Measurements from ENCODE around the gene SOX12. TPM values are rescaled to one million over a fixed set of nuclear protein-coding genes. Genes with fewer than 3 reads are reported as not detected.

SOX12 gene
- polyA plus RNA-seq, 1 experiment = 3.8 TPM

GRCh38 chr20:346640-347316 is 21.4 kb downstream of the SOX12 start, which contains the start of gene NRSN2:
Gene NRSN2, plus strand, starts transcription at chr20:347111. Its CDS starts 2,533 bp downstream, at chr20:349644.
- POLR2A ChIA-PET = interaction anchor here (0.6 to 2.3 kb wide), 7 partner anchors 20 to 61 kb away, joined by 3 to 10 read pairs (median 5); partner anchors contain the start of gene RBCK1
- peak within 1 kb of the TSS; percentile 87 for H3K4me3 ChIP-seq (ENCODE audit: low read depth, low read length)
- peak within 1 kb of the TSS; percentile 92 for H3K27ac ChIP-seq (ENCODE audit: low read depth, low read length)
- CTCF ChIA-PET = interaction anchor here (0.5 to 4.3 kb wide), 6 partner anchors 7 to 80 kb away, joined by 3 to 44 read pairs (median 3); no protein-coding TSS in a partner anchor
- no peaks in the 10 kb centered on the region for H3K27me3 ChIP-seq (ENCODE audit: control insufficient read depth, insufficient read depth, low read length)
- H3K9me3 ChIP-seq (ENCODE audit: control insufficient read depth, insufficient read depth, low read length) = peaks cover 14% of the 10 kb centered on the region
- DNase-seq (ENCODE audit: low read depth, low spot score) = no peak
- TF ChIP-seq CTCF (IDR thresholded peaks at IDR 0.05; ENCODE audit: low read depth, low read length) = no peak

- H3K27ac ChIP-seq (ENCODE audit: low read depth, low read length) = peak overlapping the region; percentile 92
- H3K9me3 ChIP-seq (ENCODE audit: control insufficient read depth, insufficient read depth, low read length) = peaks cover 9% of the 10 kb centered on the region
- ChIA-PET CTCF (interaction anchor here (0.5 to 4.3 kb wide), 5 partner anchors 14 to 81 kb away, joined by 3 to 44 read pairs (median 3); no protein-coding TSS in a partner anchor), POLR2A (interaction anchor here (0.6 to 2.3 kb wide), 8 partner anchors 21 to 319 kb away, joined by 3 to 10 read pairs (median 4); partner anchors contain the start of gene RBCK1)
- no peak for TF ChIP-seq CTCF (IDR thresholded peaks at IDR 0.05; ENCODE audit: low read depth, low read length)
- H3K27me3 ChIP-seq (ENCODE audit: control insufficient read depth, insufficient read depth, low read length) = no peaks in the 10 kb centered on the region
- DNase-seq (ENCODE audit: low read depth, low spot score) = no peak
- H3K4me3 ChIP-seq (ENCODE audit: low read depth, low read length) = peak overlapping the region; percentile 87
These were observed 21.9 kb downstream of the SOX12 start for GRCh38 chr20:347317-347639.

- H3K4me3 ChIP-seq (ENCODE audit: low read depth, low read length) = peak overlapping the region; percentile 87
- ChIA-PET CTCF (interaction anchor here (0.5 to 4.3 kb wide), 6 partner anchors 14 to 82 kb away, joined by 3 to 44 read pairs (median 3); no protein-coding TSS in a partner anchor), POLR2A (interaction anchor here (0.6 to 2.3 kb wide), 8 partner anchors 22 to 318 kb away, joined by 3 to 10 read pairs (median 4); partner anchors contain the start of gene RBCK1)
- no peaks in the 10 kb centered on the region for H3K27me3 ChIP-seq (ENCODE audit: control insufficient read depth, insufficient read depth, low read length)
- DNase-seq (ENCODE audit: low read depth, low spot score) = peak; percentile 80
- TF ChIP-seq CTCF (IDR thresholded peaks at IDR 0.05; ENCODE audit: low read depth, low read length) = no peak
- peak overlapping the region; percentile 92 for H3K27ac ChIP-seq (ENCODE audit: low read depth, low read length)
- H3K9me3 ChIP-seq (ENCODE audit: control insufficient read depth, insufficient read depth, low read length) = peaks cover 4% of the 10 kb centered on the region
These were observed 22.5 kb downstream of the SOX12 start for GRCh38 chr20:347640-348484.

GRCh38 chr20:348972-349841 is 23.9 kb downstream of the SOX12 start:
- no peak for DNase-seq (ENCODE audit: low read depth, low spot score)
- no peaks in the 10 kb centered on the region for H3K27me3 ChIP-seq (ENCODE audit: control insufficient read depth, insufficient read depth, low read length)
- H3K27ac ChIP-seq (ENCODE audit: low read depth, low read length) = no peak overlapping the region
- no peaks in the 10 kb centered on the region; the same call in 1 of the 2 replicates for H3K9me3 ChIP-seq (ENCODE audit: control insufficient read depth, insufficient read depth, low read length)
- TF ChIP-seq CTCF (IDR thresholded peaks at IDR 0.05; ENCODE audit: low read depth, low read length) = no peak
- ChIA-PET POLR2A (no interaction called here), CTCF (no interaction called here)
- H3K4me3 ChIP-seq (ENCODE audit: low read depth, low read length) = no peak overlapping the region
